Islet of Langerhans (tissue), 1 donor: ENCODE measurements around the gene ARF1.

Experiments used
- FAIRE-seq: peaks from one replicate; lab custom pipeline; 2011; peaks lifted over from hg19 to GRCh38; lab: Jason Lieb, UNC

ARF1 gene

DNA sequence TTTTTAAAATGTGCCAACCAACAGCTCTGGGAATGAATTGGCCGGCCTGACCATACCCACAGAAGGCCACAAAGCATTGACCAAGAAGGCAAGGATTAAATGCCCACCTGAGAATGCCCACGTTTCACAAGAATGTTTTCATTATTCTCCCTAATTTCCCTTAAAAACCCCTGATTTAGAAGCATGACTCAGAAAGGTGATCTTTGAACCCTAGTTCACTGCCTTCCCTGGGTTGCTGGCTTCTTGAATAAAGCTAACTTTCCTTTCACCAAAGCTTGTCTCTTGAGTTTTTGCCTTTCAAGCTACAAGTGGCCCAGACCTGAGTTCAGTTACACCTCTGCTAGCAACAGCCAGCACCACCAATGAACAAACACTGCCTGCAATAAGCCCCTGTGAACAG is 41.0 kb downstream of the ARF1 start:
- no peak for FAIRE-seq

DNA sequence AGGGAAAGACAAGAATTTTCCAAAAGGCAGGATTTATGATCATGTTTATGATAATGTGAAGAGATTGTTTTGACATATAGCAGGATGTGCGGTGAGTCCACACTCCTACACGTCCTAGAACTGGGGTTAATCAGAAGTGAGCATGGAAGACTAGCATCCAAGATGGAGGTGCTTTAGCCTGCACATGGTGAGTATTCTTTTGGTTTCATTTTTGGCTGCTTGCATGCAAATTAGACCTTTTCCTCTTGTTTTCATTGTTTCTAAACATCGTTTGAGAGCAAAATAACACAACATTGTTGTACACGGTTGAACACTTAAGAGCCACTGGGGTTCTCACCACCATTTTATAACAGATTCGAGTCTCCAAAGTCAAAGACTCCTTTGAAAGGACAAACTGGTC is 42.7 kb downstream of the ARF1 start:
- FAIRE-seq = no peak

DNA sequence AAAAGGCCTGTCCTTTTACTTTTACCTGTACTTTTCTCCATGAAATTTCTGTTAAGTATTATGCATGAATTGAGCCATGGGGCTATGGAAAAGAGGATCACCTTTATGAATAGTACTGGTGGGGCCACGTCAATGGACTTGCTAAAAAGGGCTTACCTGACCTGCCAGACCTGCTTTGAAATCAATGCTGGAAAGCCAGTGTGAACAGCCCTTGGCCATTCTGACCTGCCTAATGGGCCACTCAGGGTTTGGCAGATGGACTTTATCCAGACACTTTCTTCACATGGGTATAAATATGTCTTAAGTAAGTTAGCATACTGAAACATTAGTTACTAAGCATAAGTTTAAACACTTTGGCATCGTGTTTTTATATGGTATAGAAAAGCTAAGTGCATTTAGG is 49.3 kb downstream of the ARF1 start:
- FAIRE-seq = no peak

DNA sequence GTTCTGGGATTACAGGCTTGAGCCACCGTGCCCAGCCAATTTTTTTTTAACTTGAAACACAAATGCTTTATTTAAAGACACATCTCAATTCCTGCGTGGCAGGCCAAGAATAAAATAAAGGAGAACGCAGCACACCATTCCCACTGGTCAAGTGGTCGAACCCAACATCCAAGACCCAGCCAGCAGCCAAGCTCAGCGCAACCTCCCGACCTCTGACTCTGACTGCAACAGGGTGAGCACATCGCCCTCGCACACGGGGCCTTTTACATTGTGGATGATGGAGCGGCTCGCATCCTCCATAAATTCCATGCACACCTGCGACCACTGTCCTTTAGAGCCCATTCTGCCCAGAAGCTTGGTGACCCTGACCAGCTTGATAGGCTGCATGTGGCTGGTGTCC is 52.1 kb downstream of the ARF1 start:
- FAIRE-seq = no peak

DNA sequence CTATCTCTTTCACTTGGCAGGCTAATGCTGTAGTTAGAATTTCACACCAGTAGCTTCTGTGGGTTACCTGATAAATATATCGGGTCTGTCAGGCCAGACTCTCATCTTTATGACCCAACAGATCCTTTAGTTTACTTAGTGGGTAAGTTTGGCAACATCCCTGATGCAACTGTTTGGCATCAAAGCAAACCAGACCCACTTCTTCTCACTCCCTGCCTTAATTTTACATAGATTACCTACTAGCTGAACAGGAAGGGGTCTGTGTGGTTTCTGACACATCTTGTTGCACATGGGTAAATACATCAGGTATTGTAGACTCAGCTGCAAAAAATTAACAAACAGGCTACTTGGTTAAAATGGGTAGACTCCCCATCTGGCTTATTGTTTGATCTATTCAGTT is 54.4 kb downstream of the ARF1 start:
- FAIRE-seq = no peak

DNA sequence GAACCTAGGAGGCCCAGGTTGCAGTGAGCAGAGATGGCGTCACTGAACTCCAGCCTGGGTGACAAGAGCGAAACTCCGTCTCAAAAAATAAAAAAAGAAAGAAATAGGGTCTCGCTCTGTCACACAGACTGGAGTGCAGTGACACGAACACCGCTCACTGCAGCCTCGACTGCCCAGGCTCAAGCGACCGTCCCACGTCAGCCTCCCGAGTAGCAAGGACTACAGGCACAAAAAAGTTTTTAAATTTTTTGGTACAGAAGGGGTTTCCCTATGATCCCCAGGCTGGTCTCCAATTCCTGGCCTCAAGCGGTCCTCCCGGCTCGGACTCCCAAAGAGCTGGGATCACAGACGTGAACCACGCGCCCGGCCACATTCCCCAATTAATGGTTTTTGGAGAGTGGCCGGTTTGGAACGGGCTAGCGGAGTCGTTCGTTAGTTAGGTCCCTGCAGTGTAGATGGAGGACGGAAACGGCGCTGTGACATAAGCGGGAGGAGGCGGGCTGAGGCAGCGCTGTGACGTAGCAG is 57.0 kb downstream of the ARF1 start:
- FAIRE-seq = no peak

DNA sequence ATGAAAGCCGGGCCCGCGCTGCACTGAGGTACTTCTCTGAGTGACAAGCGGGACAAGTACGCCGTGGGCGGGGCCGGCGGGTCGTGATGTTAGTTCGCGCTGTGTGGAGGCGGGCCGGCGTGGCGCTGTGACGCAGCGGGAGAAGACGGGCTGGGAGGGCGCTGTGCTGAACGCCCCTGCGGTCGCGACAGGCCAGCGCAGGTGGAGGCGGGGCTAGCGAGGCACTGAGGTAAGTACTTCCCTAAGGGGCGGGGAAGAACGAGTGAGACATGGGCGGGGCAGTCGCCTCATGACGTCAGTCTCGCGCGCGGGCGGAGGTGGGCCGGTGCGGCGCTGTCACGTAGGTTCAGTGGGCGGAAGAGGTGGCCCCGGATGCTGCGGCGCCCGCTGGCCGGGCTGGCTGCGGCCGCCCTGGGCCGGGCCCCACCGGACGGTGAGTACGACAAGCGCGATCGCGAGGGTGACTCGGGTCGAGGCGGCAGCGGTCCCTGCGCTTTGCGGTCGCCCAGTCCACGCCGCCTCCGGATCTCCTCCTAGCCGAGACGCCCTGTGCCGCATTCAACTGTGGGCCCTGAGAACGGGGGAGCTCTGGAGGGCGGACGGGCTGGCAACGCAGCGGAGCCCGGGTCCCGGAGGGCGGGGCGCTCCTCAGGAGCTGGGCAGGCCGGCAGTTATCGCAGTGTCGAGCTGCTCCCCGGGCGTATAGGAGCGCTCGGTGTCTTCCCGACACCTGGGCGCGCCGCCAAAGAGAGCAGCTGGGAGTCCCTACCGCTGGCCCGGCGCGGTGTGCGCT is 57.6 kb downstream of the ARF1 start, which contains the start of gene GUK1:
GUK1 (plus strand) TSS at position 349 of the 793 bp plus-strand sequence; CDS start at position 373, 24 bp downstream.
- FAIRE-seq = peak; percentile 60

DNA sequence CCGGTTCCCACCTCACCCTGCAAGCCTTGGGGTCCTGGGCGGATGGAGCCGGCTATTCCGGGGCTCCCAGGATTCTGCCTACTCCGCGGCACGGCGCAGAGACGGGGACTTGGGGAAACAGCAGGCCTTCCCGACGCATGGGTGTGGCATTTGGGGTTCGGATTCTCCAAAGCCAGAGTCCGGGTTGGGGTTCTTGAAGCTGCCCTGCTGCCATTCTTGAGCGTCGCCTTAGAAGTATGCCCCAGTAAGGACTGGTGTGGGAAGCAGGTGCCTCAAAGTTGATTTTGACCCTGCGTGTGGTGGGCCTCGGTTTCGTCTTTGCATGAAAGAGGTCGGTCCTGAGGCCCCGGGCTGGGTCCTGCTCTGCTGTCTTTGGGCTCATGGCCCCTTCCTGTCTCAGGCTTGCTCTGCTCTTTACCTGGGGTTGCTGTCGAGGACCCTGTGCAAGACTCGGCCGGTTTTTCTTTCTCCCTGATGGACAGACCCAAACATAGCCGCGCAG is 58.3 kb downstream of the ARF1 start:
- FAIRE-seq = no peak

DNA sequence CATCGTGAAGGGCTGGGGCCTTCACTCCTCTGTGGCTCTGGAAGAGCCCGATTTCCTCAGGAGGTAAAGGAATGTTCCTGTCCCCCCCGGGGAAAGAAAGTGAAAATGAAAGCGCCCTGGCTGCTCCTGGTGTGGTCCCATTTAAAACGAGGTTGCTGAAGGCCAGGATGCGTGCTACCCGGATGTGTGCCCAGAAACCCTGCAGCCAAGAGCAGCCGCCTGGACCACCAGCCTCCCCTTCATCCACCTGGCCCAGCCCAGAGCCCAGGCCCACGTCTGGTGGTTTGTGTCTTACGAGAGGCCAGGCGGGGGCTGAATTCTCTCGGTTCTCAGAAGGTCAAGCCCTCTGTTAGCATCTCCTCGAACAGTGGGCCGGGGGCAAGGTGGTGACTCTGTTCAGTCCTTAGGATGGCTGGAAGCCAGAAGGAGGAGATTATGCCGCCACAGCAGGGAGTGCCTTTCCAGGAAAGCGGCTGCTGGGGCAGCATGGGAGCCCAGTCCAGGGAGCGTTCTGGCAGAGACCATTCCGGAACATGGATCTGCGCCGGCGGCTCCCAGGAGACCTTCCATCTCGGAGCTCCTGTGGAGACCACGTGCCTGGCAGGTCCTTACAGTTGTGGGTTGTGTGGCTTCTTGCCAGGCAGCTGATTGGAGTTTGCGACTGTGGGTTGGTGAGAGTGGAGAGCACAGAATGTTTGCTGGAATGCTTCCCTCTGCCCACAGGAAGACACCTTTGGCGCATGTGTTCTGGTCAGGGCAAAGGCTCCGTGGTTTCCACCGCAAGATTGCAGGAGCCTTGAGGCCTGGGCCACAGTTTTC is 58.9 kb downstream of the ARF1 start:
- FAIRE-seq = no peak

DNA sequence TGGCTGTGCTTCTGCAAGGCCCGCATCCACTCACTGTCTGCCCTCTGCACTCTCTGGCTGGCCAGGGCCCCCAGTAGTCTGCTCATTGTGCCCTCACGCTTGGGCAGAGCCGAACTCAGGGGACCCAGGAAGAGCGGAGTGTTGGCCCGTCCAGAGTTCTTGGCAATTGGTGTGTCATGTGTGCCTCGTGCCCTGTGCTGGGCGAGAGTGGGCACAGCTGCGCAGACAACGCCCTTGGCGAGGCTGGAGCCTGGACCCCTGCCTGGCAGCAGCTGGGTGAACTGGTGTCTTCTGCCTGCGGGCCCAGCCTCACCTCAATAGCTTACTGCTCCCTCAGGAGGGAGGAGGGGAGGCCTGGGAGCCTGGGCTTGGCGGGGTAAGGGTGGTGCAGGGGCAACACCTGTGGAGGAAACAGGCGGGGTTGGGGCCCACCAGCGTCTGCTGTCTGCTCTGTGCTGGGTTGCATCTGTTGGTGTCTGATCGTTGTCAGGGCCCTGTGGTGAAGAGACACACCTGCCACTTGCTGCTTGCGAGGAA is 59.7 kb downstream of the ARF1 start:
- no peak for FAIRE-seq

DNA sequence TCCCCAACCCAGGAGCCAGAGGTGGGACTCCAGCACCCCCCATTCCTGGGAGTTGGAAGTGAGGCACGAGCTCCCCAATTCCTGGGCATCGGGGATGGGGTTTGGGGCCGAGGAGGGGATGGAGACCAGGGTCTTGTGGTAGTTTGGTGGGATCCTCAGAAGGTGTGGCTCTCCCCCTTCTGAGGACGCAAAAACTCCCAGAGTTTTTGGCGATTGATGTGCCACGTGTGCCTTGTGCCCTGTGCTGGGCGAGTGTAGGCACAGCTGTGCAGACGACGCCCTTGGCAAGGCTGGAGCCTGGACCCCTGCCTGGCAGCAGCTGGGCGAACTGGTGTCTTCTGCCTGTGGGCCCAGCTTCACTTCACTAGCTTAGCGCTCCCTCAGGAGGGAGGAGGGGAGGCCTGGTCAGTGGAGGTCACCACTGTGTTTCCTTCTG is 60.2 kb downstream of the ARF1 start:
- FAIRE-seq = no peak

DNA sequence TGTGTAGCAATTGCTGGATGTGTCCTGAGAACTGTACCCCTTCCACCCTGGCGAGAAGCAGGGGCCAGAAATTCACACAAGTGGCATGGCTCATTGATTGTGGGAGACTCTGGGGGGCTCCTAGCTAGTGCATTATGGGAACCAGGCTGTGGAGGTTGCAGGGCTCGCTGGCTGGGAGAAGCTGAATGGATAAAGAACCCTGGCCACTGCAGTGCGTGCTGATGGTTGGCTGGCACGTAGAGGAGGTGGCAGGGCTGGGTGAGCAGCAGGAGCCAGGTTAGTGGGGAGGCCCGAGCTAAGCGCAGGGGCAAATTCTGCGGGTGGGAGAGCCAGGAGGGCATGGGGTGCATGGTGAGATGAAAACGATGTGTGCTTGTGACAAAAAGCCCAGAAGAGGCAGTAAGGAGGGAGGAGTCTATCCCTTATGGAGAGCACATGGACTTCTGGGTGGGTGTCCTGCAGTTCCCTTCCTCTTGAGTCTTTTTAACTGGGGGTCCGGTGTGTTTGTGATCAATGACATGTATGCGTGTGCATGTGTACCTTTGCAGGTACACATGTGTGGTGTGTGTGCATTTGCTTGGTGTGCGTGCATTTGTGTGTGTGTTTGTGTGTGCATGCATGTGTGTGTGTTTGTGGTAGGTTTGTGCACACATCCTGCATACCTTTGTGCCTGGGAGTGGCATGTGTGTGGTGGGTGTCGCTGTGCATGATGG is 61.1 kb downstream of the ARF1 start:
- no peak for FAIRE-seq

DNA sequence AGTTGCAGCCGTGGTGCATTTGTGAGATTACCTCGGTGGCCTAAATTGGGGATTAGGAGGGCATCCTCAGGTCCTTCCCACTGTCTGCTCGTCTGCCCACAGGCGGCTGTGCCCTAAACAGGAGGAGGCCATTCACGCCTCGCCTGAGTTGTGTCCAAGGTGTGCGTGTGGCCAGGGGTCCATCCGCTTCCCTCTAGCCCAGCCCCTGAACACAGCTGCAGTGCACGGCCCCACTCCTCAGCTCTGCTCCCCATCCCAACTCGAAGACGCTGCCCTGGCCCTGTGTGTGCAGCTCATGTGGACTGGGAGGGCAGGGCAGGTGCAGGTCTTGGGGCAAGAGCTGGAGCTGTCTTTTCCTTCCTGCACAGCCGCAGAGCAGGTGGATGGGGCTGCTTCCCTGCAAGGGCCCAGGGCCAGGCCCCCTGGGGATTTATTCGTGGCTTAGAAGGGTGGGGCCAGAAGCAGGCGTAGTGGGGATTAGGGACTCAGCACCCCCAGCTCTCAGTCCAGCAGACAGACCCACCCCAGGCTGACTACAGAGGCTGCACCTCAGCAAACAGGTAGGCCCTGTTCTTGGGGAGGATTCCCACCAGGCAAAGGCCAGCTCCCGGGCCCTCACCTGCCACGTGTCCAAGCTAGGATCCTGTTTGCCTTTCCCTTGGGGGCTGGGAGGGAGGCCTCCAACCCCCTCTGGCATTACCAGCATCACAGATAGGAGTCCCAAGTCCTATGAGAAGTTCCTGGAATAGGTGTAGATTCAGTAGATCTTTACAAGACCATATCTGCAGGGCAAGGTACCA is 61.9 kb downstream of the ARF1 start:
- no peak for FAIRE-seq

DNA sequence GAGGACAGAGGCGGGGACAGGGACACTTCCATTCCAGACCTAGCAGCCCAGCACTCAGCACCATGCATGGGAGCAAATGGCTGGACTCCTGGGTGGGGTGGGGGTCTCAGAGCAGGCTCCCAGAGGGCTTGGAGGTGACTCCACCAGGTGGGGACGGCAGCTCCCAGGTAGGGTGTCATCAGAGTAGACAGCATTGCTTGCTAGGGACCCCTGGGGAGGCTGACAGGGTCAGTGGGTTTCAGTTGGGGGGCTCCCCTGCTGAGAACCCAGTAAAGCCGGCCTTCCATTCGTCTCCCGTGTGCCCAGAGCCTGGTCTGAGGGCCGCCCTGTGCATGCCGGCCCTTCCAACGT is 62.5 kb downstream of the ARF1 start:
- no peak for FAIRE-seq

DNA sequence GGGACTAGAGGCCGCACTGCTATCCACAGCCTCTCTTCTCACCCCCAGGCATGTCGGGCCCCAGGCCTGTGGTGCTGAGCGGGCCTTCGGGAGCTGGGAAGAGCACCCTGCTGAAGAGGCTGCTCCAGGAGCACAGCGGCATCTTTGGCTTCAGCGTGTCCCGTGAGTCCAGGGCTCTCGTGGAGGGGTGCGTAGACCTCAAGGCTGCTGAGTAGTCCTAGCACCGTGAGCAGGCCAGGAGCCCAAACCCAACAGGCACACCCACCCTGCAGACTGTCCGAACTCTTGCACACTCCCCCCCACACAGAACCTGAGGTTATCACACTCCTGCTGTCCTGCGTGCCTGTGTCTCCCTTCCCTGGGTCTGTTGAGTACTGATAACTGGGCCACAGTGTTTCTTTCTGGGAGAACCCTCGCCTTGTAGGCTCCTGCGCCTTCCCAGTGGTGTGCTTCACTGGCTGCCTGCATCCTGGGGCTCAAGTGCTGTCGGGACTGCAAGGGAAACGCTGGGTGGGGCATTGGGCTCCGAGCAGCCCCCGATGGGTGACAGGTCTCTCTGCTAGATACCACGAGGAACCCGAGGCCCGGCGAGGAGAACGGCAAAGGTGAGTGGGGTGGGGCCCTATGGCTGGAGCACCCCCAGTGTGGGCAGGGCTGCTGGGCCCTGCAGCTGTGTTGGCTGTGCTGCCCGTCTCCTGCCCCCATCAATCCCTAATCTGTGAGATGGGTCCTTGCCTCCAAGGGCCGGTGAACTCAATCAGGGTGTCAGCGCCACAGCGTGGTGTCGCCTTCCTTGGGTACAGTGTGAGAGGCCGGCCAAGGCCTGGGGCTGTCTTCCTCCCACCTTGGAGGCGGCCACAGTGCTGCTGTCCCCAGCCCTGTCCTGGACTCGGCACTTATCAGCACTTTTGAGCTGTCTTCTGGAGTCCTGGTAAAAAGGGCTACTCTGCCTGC is 63.2 kb downstream of the ARF1 start:
- FAIRE-seq = no peak

DNA sequence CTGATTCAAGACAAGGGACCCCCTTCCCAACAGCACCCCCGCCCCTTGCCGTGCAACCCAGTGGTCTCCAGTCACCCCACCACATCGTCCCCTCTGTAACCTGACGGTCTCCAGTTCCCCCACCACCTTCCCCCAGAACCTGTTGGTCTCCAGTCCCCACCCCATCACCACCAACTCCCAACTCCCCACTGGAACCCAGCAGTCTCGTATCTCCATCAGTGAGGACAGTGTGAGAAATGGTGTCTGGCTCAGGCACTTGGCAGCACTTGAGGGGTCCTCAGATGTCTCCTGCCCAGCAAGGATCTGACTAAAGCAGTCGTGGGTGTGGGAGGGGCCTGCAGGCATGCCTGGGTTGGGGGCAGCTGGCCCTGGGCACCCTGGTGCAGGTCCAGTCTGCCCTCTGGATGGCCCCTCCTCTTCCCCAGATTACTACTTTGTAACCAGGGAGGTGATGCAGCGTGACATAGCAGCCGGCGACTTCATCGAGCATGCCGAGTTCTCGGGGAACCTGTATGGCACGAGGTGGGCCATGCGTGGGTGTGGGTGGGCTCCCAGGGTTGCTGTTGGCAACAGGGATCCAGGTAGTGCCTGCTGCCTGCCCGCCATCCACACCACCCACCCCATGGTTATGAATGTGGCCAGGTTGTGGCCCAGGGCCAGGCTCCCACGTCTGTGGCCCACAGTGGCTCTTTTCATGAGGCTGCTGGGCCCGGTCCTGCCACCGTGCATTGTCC is 64.1 kb downstream of the ARF1 start:
- FAIRE-seq = no peak

DNA sequence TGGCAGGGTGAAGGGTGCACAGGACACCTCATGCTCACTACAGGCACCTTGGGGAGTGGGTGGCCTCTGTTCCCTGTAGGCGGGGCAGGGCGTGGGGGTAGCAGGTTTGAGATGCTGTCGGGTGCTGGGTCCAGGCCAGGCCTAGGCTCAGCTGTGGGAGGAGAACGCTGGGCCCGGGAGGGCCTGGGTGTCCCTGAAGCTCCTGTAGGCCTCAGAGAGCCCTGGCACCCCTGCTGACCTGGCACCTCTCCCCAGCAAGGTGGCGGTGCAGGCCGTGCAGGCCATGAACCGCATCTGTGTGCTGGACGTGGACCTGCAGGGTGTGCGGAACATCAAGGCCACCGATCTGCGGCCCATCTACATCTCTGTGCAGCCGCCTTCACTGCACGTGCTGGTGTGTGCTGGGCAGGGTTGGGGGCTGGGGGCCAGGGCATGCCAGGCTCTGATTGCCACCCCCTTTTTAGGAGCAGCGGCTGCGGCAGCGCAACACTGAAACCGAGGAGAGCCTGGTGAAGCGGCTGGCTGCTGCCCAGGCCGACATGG is 64.7 kb downstream of the ARF1 start:
- no peak for FAIRE-seq

DNA sequence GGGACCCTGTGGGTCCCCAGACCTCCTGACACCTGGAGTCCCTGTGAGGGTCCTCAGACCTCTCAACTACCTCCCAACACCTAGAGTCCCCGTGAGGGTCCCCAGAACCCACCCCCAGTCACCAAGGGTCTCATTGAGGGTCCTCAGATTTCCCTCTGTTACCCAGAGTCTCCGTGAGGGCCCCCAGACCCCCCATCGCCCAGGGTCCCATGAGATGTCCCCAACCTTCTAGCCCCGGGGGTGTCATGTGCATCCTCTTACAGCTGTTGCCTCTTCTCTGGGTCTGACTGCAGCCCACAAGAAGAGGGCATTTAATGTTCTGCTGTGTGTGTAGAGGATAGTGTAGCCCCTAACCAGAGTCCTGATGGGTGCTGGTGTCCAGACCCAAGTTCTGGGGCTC is 65.3 kb downstream of the ARF1 start:
- no peak for FAIRE-seq

DNA sequence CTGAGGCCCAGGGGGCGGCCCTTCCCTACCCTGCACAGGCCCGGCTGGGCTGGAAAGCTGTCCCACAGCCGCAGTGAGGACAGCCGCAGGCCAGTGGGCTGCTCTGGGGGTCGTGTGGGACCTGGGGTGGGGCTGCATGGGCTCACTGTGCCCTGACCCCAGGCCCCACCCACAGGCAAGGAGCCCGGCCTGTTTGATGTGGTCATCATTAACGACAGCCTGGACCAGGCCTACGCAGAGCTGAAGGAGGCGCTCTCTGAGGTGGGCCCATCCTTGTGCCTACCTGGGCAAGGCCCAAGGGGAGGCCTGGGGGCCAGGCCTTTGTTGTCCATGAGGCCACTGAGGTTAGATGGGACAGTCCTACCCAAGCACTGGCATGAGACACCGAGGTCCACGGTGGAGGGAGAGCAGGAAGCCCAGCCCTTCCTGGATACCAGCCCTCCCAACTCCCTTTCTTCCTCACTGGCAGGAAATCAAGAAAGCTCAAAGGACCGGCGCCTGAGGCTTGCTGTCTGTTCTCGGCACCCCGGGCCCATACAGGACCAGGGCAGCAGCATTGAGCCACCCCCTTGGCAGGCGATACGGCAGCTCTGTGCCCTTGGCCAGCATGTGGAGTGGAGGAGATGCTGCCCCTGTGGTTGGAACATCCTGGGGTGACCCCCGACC is 65.8 kb downstream of the ARF1 start:
- no peak for FAIRE-seq
